NCI-H128 (cell line): ENCODE results near the gene MMP25.
"Not testable (repeated sequence)": the region's sequence is repeated elsewhere in the genome, so short reads cannot be mapped to it uniquely, and the experiment has no call there.

Experiments
- DNase-seq: peaks from one replicate; lab custom pipeline; 2025; ENCODE audit not compliant: unreplicated experiment; lab: John Stamatoyannopoulos, UW

MMP25 gene

GRCh38 chr16:3071655-3072054 is 25.3 kb downstream of the MMP25 start:
- no peak for DNase-seq

- DNase-seq, result not testable (repeated sequence)
These were observed 25.8 kb downstream of the MMP25 start for GRCh38 chr16:3072148-3072547.

- DNase-seq, result not testable (repeated sequence)
These were observed 26.4 kb downstream of the MMP25 start for GRCh38 chr16:3072576-3073263.

GRCh38 chr16:3073448-3073847 is 27.1 kb downstream of the MMP25 start:
- DNase-seq, result no peak

GRCh38 chr16:3074860-3075522 is 28.6 kb downstream of the MMP25 start:
- no peak for DNase-seq

- DNase-seq, result no peak
These were observed 29.2 kb downstream of the MMP25 start for GRCh38 chr16:3075523-3075915.

GRCh38 chr16:3075946-3076345 is 29.6 kb downstream of the MMP25 start:
- not testable (repeated sequence) for DNase-seq

- no peak for DNase-seq
These were observed 30.2 kb downstream of the MMP25 start for GRCh38 chr16:3076577-3076976.

GRCh38 chr16:3080024-3080423 is 33.7 kb downstream of the MMP25 start:
- no peak for DNase-seq

GRCh38 chr16:3081957-3082356 is 35.6 kb downstream of the MMP25 start:
- DNase-seq, result not testable (repeated sequence)

GRCh38 chr16:3083408-3083807 is 37.0 kb downstream of the MMP25 start:
- DNase-seq, result not testable (repeated sequence)

GRCh38 chr16:3084491-3084890 is 38.1 kb downstream of the MMP25 start:
- no peak for DNase-seq

- DNase-seq, result no peak
These were observed 38.8 kb downstream of the MMP25 start for GRCh38 chr16:3084969-3085670.

GRCh38 chr16:3085868-3086595 is 39.7 kb downstream of the MMP25 start:
- no peak for DNase-seq

GRCh38 chr16:3086596-3087242 is 40.4 kb downstream of the MMP25 start:
- DNase-seq, result no peak

- no peak for DNase-seq
These were observed 41.2 kb downstream of the MMP25 start for GRCh38 chr16:3087243-3088235.

GRCh38 chr16:3088450-3088849 is 42.1 kb downstream of the MMP25 start:
- no peak for DNase-seq

- no peak for DNase-seq
These were observed 42.8 kb downstream of the MMP25 start for GRCh38 chr16:3088925-3089716.
